Neural crest cell (in vitro differentiated cells): ENCODE measurements around the gene SATL1. TPM values are rescaled to one million over a fixed set of nuclear protein-coding genes. Genes with fewer than 3 reads are reported as not detected.
A peak's percentile ranks its signal among the peaks of the same experiment; 100 is the strongest.
"Not testable (repeated sequence)": the region's sequence is repeated elsewhere in the genome, so short reads cannot be mapped to it uniquely, and the experiment has no call there.

Experiments used
- DNase-seq: peaks from one replicate; pipeline ENCODE4 v3.0.0; 2021; ENCODE audit warnings: low read depth, mixed read lengths, low spot score
- H3K27ac Mint-ChIP-seq: one replicate; pipeline ENCODE4 v1.8.0; 2021; ENCODE audit warnings: mild to moderate bottlenecking, mixed read lengths; ENCODE audit not compliant: unreplicated experiment
- H3K27me3 Mint-ChIP-seq: 2 replicates; pipeline ENCODE4 v1.8.0; 2021; ENCODE audit warnings: low read depth, mild to moderate bottlenecking, mixed read lengths
- H3K36me3 Mint-ChIP-seq: 2 replicates; pipeline ENCODE4 v1.8.0; 2021; ENCODE audit warnings: low read depth, mild to moderate bottlenecking, mixed read lengths
- H3K4me1 Mint-ChIP-seq: 2 replicates; pipeline ENCODE4 v1.8.0; 2021; ENCODE audit warnings: mixed read lengths
- H3K4me3 Mint-ChIP-seq: one replicate; pipeline ENCODE4 v1.8.0; 2021; ENCODE audit warnings: mild to moderate bottlenecking, mixed read lengths
- H3K9me3 Mint-ChIP-seq: 2 replicates; pipeline ENCODE4 v1.8.0; 2021; ENCODE audit warnings: mixed read lengths
- CTCF ChIP-seq: fragments of 200-600 bp; sonication (generic); conservative IDR thresholded peaks from 2 replicates; pipeline ENCODE4 v1.5.0; 2021; ENCODE audit warnings: antibody characterized with exemption, mild to moderate bottlenecking
- total RNA-seq: library from RNA; stranded (reverse); gene quantifications from 2 replicates; pipeline ENCODE4 v1.2.1, GENCODE V29; 2021

The SATL1 gene
- total RNA-seq, 1 donor from 2014 or later: 0.21 TPM

- H3K27me3 Mint-ChIP-seq: no peaks in the 10 kb centered on the region
- no peaks in the 10 kb centered on the region for H3K9me3 Mint-ChIP-seq
- no peaks in the 10 kb centered on the region for H3K36me3 Mint-ChIP-seq
- TF ChIP-seq CTCF: no peak
- no peak for DNase-seq
- no peak overlapping the region for H3K4me3 Mint-ChIP-seq
- no peaks in the 10 kb centered on the region for H3K4me1 Mint-ChIP-seq
- no peak overlapping the region for H3K27ac Mint-ChIP-seq
Measured at GRCh38 chrX:85108165-85108564, 135.4 kb downstream of the SATL1 start.

GRCh38 chrX:85107407-85107806 lies 136.2 kb downstream of the SATL1 start:
- Mint-ChIP-seq H3K4me1 (no peaks in the 10 kb centered on the region), H3K27me3 (no peaks in the 10 kb centered on the region), H3K36me3 (no peaks in the 10 kb centered on the region), H3K4me3 (no peak overlapping the region), H3K27ac (no peak overlapping the region), H3K9me3 (no peaks in the 10 kb centered on the region)
- no peak for DNase-seq
- no peak for TF ChIP-seq CTCF

- Mint-ChIP-seq H3K36me3 (peaks cover 21% of the 10 kb centered on the region), H3K4me1 (no peaks in the 10 kb centered on the region), H3K9me3 (peaks cover 7% of the 10 kb centered on the region), H3K4me3 (no peak overlapping the region), H3K27ac (no peak overlapping the region), H3K27me3 (no peaks in the 10 kb centered on the region)
- no peak for DNase-seq
- no peak for TF ChIP-seq CTCF
Measured at GRCh38 chrX:85089321-85089840, 154.2 kb downstream of the SATL1 start.

DNA sequence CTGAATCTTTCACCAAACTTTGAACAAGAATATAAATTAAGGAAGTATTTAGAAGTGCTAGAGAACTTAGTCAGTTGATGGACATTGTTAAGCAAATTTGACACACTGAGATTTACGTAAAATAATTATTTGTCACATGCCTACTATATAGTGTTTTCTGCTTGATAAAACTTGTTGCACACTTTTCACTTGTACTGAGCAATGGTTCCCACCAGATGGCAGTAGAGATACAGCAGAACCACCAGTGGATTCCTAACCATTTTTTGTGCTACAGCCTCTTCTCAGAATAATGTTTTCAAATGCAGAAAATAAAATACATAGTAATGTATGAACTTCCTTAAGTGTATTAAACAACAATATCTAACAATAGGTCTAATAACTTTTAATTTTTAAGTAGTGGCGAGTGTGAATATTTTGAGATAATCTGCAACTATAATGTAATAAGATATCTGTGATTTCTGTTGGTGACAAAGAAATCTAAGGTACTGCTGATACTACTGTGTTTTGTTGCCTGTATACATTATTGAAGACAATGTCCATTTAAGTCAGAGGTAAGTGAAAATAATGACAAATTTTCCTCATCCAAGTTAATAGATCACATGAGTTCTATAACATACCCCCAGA lies 158.7 kb downstream of the SATL1 start:
- peak; percentile 11 for DNase-seq
- no peaks in the 10 kb centered on the region for H3K27me3 Mint-ChIP-seq
- no peak overlapping the region for H3K4me3 Mint-ChIP-seq
- no peaks in the 10 kb centered on the region for H3K4me1 Mint-ChIP-seq
- H3K36me3 Mint-ChIP-seq: peaks cover 24% of the 10 kb centered on the region
- no peak overlapping the region for H3K27ac Mint-ChIP-seq
- TF ChIP-seq CTCF: peak; percentile 88
- peaks cover 9% of the 10 kb centered on the region for H3K9me3 Mint-ChIP-seq

DNA sequence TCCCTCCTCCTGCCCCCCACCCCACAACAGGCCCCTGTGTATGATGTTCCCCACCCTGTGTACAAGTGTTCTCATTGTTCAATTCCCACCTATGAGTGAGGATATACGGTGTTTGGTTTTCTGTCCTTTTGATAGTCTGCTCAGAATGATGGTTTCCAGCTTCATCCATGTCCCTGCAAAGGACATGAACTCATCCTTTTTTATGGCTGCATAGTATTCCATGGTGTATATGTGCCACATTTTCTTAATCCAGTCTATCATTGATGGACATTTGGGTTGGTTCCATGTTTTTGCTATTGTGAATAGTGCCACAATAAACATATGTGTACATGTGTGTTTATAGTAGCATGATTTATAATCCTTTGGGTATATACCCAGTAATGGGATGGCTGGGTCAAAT lies 166.3 kb downstream of the SATL1 start:
- peaks cover 30% of the 10 kb centered on the region for H3K36me3 Mint-ChIP-seq
- not testable (repeated sequence) for DNase-seq, H3K9me3 Mint-ChIP-seq, H3K4me3 Mint-ChIP-seq, H3K4me1 Mint-ChIP-seq, H3K27me3 Mint-ChIP-seq, H3K27ac Mint-ChIP-seq

DNA sequence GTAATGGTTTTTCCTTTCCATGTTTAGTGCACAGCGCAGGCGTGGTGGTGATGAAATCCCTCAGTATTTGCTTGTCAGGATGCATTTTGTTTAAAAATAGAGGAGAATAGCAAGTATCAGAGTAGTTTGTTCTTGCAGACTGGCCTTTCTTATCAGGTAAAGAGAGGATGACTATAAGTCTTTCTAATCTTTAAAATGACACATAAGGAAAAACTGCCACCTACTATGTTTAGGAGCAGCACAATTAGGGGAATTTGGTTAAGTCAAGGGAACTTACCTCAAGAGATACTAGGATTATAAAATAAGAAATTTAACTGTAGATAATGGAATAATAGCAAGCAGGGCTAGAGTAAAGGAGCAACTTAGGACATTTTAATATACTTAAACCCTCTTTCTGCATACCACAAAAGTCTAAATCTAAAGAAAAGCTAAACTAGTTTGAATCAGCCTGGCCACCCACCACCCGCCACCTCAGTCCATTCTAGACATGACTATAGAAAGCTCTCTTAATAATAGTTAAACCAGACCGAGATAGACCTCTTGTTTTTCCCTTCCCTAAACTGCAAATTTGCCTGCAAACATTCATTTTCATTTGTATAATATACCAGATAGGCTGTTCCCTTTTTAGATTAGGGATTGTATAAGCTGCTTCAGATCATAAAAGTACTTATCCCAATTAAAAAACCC lies 177.9 kb downstream of the SATL1 start:
- no peak overlapping the region for H3K27ac Mint-ChIP-seq
- H3K27me3 Mint-ChIP-seq: no peaks in the 10 kb centered on the region
- no peaks in the 10 kb centered on the region for H3K4me1 Mint-ChIP-seq
- no peak for TF ChIP-seq CTCF
- H3K9me3 Mint-ChIP-seq: peaks cover 2% of the 10 kb centered on the region
- no peak overlapping the region for H3K4me3 Mint-ChIP-seq
- DNase-seq: no peak
- peaks cover 36% of the 10 kb centered on the region for H3K36me3 Mint-ChIP-seq
